ENCODE measurements around the gene PATE1.

Gene PATE1

GRCh38 chr11:125797641-125798040 is 51.6 kb downstream of the PATE1 start:
- DNase-seq = no peak
